VCaP (cell line): ENCODE data around the gene SMC6.

Experiments
- H3K27ac ChIP-seq: fragments of 450-650 bp; 2 replicates; pipeline ENCODE4 v1.5.1; 2017
- CTCF ChIP-seq: fragments of 450-650 bp; conservative IDR thresholded peaks from 2 replicates; pipeline ENCODE4 v1.5.1; 2017; ENCODE audit warnings: mild to moderate bottlenecking, moderate library complexity

Gene SMC6

GRCh38 chr2:17713291-17713690 is 40.3 kb downstream of the SMC6 start:
- no peak overlapping the region for H3K27ac ChIP-seq
- no peak for TF ChIP-seq CTCF

- no peak overlapping the region for H3K27ac ChIP-seq
- no peak for TF ChIP-seq CTCF
These were observed 42.9 kb downstream of the SMC6 start for GRCh38 chr2:17710547-17711248.

- TF ChIP-seq CTCF = no peak
- no peak overlapping the region for H3K27ac ChIP-seq
These were observed 43.7 kb downstream of the SMC6 start for GRCh38 chr2:17709897-17710296.

GRCh38 chr2:17708501-17708900 is 45.1 kb downstream of the SMC6 start:
- no peak overlapping the region for H3K27ac ChIP-seq
- no peak for TF ChIP-seq CTCF

GRCh38 chr2:17706845-17707244 is 46.8 kb downstream of the SMC6 start:
- H3K27ac ChIP-seq = no peak overlapping the region
- no peak for TF ChIP-seq CTCF

- H3K27ac ChIP-seq = no peak overlapping the region
- no peak for TF ChIP-seq CTCF
These were observed 62.8 kb downstream of the SMC6 start for GRCh38 chr2:17690776-17691175.

GRCh38 chr2:17689010-17689409 is 64.6 kb downstream of the SMC6 start:
- no peak for TF ChIP-seq CTCF
- no peak overlapping the region for H3K27ac ChIP-seq
